H1 (cell line): ENCODE data around the gene PPP1R15B. TPM values are rescaled to one million over a fixed set of nuclear protein-coding genes. Genes with fewer than 3 reads are reported as not detected.

Experiments
- CREB1 ChIP-seq: IDR thresholded peaks from 2 replicates; pipeline ENCODE4 v1.6.1; 2012; ENCODE audit warnings: inconsistent platforms
- EP300 ChIP-seq, 2 experiments: IDR thresholded peaks; 1 replicate in 1 of 2; 2 replicates in 1 of 2; pipeline ENCODE4 v1.6.1; 2011 to 2012; ENCODE audit warnings: low read depth in 2 of 2, low read length in 2 of 2, mild to moderate bottlenecking in 2 of 2, borderline replicate concordance in 1 of 2, inconsistent platforms in 1 of 2, moderate library complexity in 1 of 2
- EZH2 ChIP-seq: fragments of 200-600 bp; sonication (generic); IDR thresholded peaks from 2 replicates; pipeline ENCODE4 v1.7.1; 2012; ENCODE audit warnings: low read depth, mild to moderate bottlenecking, moderate library complexity, low read length, inconsistent platforms; ENCODE audit not compliant: severe bottlenecking
- KDM4A ChIP-seq: IDR thresholded peaks from one replicate; pipeline ENCODE4 v1.7.1; 2012; ENCODE audit warnings: low read depth, mild to moderate bottlenecking, moderate library complexity, low read length, inconsistent platforms; ENCODE audit not compliant: severe bottlenecking
- polyA plus RNA-seq, 7 experiments: library from polyadenylated mRNA; depleted of rRNA in 3 of 7; stranded (reverse) in 5 of 7; unstranded in 2 of 7; fragments of >200 nt in 5 of 7; fragments of 200-250 nt in 2 of 7; gene quantifications; 1 replicate in 5 of 7; 2 replicates in 1 of 7; 4 replicates in 1 of 7; pipeline versions ENCODE4 v1.2.1 to v1.2.3, GENCODE V29; 2011 to 2013; ENCODE audit warnings: missing spikeins in 2 of 7, mixed read lengths in 2 of 7
- total RNA-seq: library from RNA; stranded (reverse); fragmentation: NEBNext Ultra II Directional; extraction: Animal tissue kit (Norgen Biotek cat#: 25700); gene quantifications from 2 replicates; pipeline ENCODE4 v1.2.1, GENCODE V29; 2021

Gene PPP1R15B
- total and polyA plus RNA-seq, 2 of the 8 experiments (the other 6 are each of a cell fraction or from before 2014, with no cell fraction given), result 14.4 to 72.2 TPM

GRCh38 chr1:204438628-204439027 is 27.0 kb upstream of the PPP1R15B start (continued):
- no peak for TF ChIP-seq EZH2
- no peak for TF ChIP-seq KDM4A
- TF ChIP-seq EP300 (IDR thresholded peaks at IDR 0.05; ENCODE audit: borderline replicate concordance in 1 of 2, low read depth in 2 of 2, low read length in 2 of 2), result no peak
- no peak for TF ChIP-seq CREB1
- TF ChIP-seq, all 59 proteins: peak for 0
